ENCODE data around the gene BTNL2. TPM values are rescaled to one million over a fixed set of nuclear protein-coding genes. Genes with fewer than 3 reads are reported as not detected.
A peak's percentile ranks its signal among the peaks of the same experiment; 100 is the strongest.

BTNL2 gene
- total RNA-seq, 3 donors from 2014 or later (not counting 1 experiment from before 2014, with no cell fraction given), result not detected

DNA sequence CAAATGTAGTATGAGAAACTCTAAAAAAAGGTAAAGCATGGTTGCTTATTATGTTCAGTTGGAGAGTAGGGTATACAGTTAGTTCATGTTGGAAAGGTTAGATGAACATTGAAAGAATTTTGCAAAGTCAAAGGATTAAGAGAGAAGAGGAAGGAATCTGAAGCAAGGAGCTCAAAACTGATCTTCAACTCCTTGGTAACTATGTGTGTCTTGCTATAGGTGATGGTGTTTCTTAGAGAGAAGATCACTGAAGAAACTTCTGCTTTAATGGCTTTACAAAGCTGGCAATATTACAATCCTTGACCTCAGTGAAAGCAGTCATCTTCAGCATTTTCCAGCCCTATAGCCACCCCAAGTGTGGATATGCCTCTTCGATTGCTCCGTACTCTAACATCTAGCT is 37.5 kb upstream of the BTNL2 start:
- intact Hi-C loops (cut with micrococcal nuclease), result no loop called here
- peaks cover 3% of the 10 kb centered on the region for H3K4me1 ChIP-seq (ENCODE audit: control insufficient read depth, insufficient read depth, low read length)
- no peak overlapping the region for H3K4me3 Mint-ChIP-seq
- no peaks in the 10 kb centered on the region for H3K9me3 Mint-ChIP-seq
- peaks cover 15% of the 10 kb centered on the region for H3K36me3 ChIP-seq (ENCODE audit: control insufficient read depth, insufficient read depth, low read length)
- DNase-seq (no peak), ATAC-seq (no peak)
- WGBS (ENCODE audit: insufficient coverage), result 74% methylated on average over 2 of the region's 2 CpGs
- H3K27me3 ChIP-seq (ENCODE audit: control insufficient read depth, insufficient read depth, low read length), result no peaks in the 10 kb centered on the region
- peaks cover 7% of the 10 kb centered on the region in 2 donors for H3K4me1 Mint-ChIP-seq
- TF ChIP-seq, protein P1, sequence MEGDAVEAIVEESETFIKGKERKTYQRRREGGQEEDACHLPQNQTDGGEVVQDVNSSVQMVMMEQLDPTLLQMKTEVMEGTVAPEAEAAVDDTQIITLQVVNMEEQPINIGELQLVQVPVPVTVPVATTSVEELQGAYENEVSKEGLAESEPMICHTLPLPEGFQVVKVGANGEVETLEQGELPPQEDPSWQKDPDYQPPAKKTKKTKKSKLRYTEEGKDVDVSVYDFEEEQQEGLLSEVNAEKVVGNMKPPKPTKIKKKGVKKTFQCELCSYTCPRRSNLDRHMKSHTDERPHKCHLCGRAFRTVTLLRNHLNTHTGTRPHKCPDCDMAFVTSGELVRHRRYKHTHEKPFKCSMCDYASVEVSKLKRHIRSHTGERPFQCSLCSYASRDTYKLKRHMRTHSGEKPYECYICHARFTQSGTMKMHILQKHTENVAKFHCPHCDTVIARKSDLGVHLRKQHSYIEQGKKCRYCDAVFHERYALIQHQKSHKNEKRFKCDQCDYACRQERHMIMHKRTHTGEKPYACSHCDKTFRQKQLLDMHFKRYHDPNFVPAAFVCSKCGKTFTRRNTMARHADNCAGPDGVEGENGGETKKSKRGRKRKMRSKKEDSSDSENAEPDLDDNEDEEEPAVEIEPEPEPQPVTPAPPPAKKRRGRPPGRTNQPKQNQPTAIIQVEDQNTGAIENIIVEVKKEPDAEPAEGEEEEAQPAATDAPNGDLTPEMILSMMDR (IDR thresholded peaks at IDR 0.05), result no peak
- no peak overlapping the region for H3K27ac ChIP-seq (ENCODE audit: low read length)
- no peaks in the 10 kb centered on the region for H3K36me3 Mint-ChIP-seq
- peaks cover 5 to 12% of the 10 kb centered on the region in 2 donors for H3K27me3 Mint-ChIP-seq (ENCODE audit: low read depth in 2 of 2)
- H3K27ac Mint-ChIP-seq, result no peak overlapping the region
- no peaks in the 10 kb centered on the region for H3K9me3 ChIP-seq (ENCODE audit: control insufficient read depth, insufficient read depth, low read length)
- H3K4me3 ChIP-seq (ENCODE audit: low read length), result no peak overlapping the region

DNA sequence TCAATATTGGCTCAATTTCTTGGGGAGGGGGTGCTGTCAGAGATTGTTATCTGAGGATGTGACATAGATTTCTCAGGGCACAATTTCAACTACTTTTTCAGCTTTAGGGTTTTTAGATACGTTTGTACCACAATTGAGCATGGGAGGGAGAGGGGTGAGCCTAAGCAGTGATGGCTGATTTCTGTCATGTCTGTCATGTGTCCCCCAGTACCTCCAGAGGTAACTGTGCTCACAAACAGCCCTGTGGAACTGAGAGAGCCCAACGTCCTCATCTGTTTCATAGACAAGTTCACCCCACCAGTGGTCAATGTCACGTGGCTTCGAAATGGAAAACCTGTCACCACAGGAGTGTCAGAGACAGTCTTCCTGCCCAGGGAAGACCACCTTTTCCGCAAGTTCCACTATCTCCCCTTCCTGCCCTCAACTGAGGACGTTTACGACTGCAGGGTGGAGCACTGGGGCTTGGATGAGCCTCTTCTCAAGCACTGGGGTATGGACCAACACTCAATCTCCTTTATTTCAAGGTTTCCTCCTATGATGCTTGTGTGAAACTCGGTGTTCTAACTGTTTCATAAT is 36.1 kb upstream of the BTNL2 start:
- Mint-ChIP-seq H3K4me3 (no peak overlapping the region), H3K27ac (no peak overlapping the region), H3K9me3 (no peaks in the 10 kb centered on the region), H3K4me1 (peaks cover 9 to 12% of the 10 kb centered on the region in 2 donors), H3K27me3 (ENCODE audit: low read depth in 2 of 2) (peaks cover 6 to 8% of the 10 kb centered on the region in 2 donors), H3K36me3 (no peaks in the 10 kb centered on the region)
- H3K9me3 ChIP-seq (ENCODE audit: control insufficient read depth, insufficient read depth, low read length), result no peaks in the 10 kb centered on the region
- intact Hi-C loops (cut with micrococcal nuclease), result no loop called here
- no peaks in the 10 kb centered on the region for H3K27me3 ChIP-seq (ENCODE audit: control insufficient read depth, insufficient read depth, low read length)
- TF ChIP-seq, protein P1 (IDR thresholded peaks at IDR 0.05), result no peak
- 76% methylated on average over 8 of the region's 8 CpGs for WGBS (ENCODE audit: insufficient coverage)
- DNase-seq (no peak), ATAC-seq (no peak)
- H3K36me3 ChIP-seq (ENCODE audit: control insufficient read depth, insufficient read depth, low read length), result peaks cover 15% of the 10 kb centered on the region
- no peak overlapping the region for H3K27ac ChIP-seq (ENCODE audit: low read length)
- H3K4me3 ChIP-seq (ENCODE audit: low read length), result no peak overlapping the region
- H3K4me1 ChIP-seq (ENCODE audit: control insufficient read depth, insufficient read depth, low read length), result peaks cover 3% of the 10 kb centered on the region

DNA sequence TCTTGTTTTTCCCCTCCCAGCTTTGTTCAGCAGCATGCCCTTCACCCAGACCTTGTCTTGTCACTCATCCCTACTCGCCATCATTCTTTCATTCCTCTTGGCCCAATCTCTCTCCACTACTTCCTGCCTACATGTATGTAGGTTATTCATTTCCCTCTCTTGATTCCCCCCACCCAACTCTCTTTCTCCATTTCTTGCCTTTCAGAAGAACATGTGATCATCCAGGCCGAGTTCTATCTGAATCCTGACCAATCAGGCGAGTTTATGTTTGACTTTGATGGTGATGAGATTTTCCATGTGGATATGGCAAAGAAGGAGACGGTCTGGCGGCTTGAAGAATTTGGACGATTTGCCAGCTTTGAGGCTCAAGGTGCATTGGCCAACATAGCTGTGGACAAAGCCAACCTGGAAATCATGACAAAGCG is 35.3 kb upstream of the BTNL2 start:
- WGBS (ENCODE audit: insufficient coverage), result 89% methylated on average over 7 of the region's 7 CpGs
- intact Hi-C loops (cut with micrococcal nuclease), result no loop called here
- H3K4me1 Mint-ChIP-seq, result peaks cover 9 to 12% of the 10 kb centered on the region in 2 donors
- DNase-seq (no peak), ATAC-seq (no peak)
- Histone ChIP-seq H3K27ac (ENCODE audit: low read length) (no peak overlapping the region), H3K36me3 (ENCODE audit: control insufficient read depth, insufficient read depth, low read length) (peaks cover 15% of the 10 kb centered on the region), H3K4me3 (ENCODE audit: low read length) (peak overlapping the region; percentile 36), H3K27me3 (ENCODE audit: control insufficient read depth, insufficient read depth, low read length) (no peaks in the 10 kb centered on the region), H3K4me1 (ENCODE audit: control insufficient read depth, insufficient read depth, low read length) (peaks cover 3% of the 10 kb centered on the region), H3K9me3 (ENCODE audit: control insufficient read depth, insufficient read depth, low read length) (no peaks in the 10 kb centered on the region)
- H3K9me3 Mint-ChIP-seq, result no peaks in the 10 kb centered on the region
- no peak overlapping the region for H3K4me3 Mint-ChIP-seq
- H3K27ac Mint-ChIP-seq, result no peak overlapping the region
- H3K36me3 Mint-ChIP-seq, result no peaks in the 10 kb centered on the region
- TF ChIP-seq, protein P1 (IDR thresholded peaks at IDR 0.05), result no peak
- peaks cover 6 to 8% of the 10 kb centered on the region in 2 donors for H3K27me3 Mint-ChIP-seq (ENCODE audit: low read depth in 2 of 2)

Measured in natural killer cell (primary cell).